GM12892 (cell line): ENCODE measurements around the gene TMEM221.

Experiments used
- POLR2A ChIP-seq: IDR thresholded peaks from 2 replicates; pipeline ENCODE4 v1.6.1; 2011; ENCODE audit warnings: low read depth, low read length, control low read depth
- POLR2AphosphoS5 ChIP-seq: IDR thresholded peaks from 2 replicates; pipeline ENCODE4 v1.6.1; 2011; ENCODE audit warnings: low read depth, low read length, control low read depth

DNA sequence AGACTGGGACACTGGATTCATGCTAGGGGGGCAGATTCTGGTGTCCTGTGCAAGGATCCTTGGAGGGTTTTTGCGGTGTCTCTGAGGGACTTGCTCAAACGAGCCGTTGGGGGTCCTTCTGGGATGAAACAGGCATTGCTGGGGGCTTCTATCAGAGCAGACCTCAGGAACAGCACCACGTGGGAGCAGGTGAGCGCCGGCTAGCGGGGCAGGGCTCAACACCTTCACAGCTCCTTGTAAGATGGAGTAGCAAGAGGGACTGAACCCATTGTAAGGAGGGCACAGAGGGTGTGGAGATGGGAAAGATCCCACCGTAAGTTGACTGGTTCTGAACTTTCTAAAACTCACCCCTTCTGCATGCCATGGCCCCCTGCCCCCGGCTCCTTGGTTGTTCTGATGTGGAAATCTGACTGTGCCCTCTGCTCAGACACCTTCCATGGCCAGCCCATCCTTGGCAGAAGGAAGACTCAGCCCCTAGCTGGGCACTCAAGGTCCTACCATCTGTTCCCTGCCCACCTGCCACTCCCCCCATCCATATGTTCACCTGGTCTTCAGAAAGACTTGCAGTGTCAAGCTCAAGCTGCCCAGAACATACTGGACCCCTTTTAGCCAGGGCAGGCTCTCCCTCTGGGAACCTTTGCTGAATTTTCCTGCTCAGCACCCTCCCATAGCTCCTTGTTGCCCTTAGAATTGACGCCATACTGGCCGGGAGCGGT lies 23.1 kb upstream of the TMEM221 start:
- TF ChIP-seq POLR2A: no peak
- no peak for TF ChIP-seq POLR2AphosphoS5
